GM12878 (cell line): ENCODE measurements around the gene PXT1.
"Not testable (repeated sequence)": the region's sequence is repeated elsewhere in the genome, so short reads cannot be mapped to it uniquely, and the experiment has no call there.

ENCODE experiments used
- CBFB ChIP-seq: IDR thresholded peaks from 2 replicates; pipeline ENCODE4 v1.6.1; 2016; ENCODE audit warnings: antibody characterized with exemption, low read depth
- CHD4 ChIP-seq: fragments of 200-600 bp; sonication (generic); IDR thresholded peaks from 2 replicates; pipeline ENCODE4 v1.6.1; 2016; ENCODE audit warnings: mild to moderate bottlenecking
- EP300 ChIP-seq, 2 experiments: fragments of 150-350 bp in 1 of 2; IDR thresholded peaks; 2 replicates each; pipeline ENCODE4 v1.6.1; 2011 to 2012; ENCODE audit warnings: low read depth in 2 of 2, low read length in 2 of 2, borderline replicate concordance in 1 of 2, improper control_type of control experiment in 1 of 2, inconsistent platforms in 1 of 2; ENCODE audit not compliant: control insufficient read depth in 1 of 2
- ESRRA ChIP-seq: IDR thresholded peaks from 2 replicates; pipeline ENCODE4 v1.6.1; 2012; ENCODE audit warnings: mild to moderate bottlenecking, low read length, improper control_type of control experiment
- EZH2 ChIP-seq: IDR thresholded peaks from 2 replicates; pipeline ENCODE4 v1.6.1; 2012; ENCODE audit warnings: low read depth, mild to moderate bottlenecking, control low read depth, inconsistent platforms, low read length, borderline replicate concordance; ENCODE audit not compliant: control insufficient read depth
- PBX3 ChIP-seq: IDR thresholded peaks from 2 replicates; pipeline ENCODE4 v1.6.1; 2011; ENCODE audit warnings: mild to moderate bottlenecking, low read depth, low read length, moderate library complexity; ENCODE audit not compliant: insufficient replicate concordance
- RAD51 ChIP-seq: fragments of 450-650 bp; IDR thresholded peaks from 2 replicates; pipeline ENCODE4 v1.6.1; 2016; ENCODE audit warnings: moderate library complexity, mild to moderate bottlenecking, inconsistent platforms
- RFX5 ChIP-seq: IDR thresholded peaks from 2 replicates; pipeline ENCODE4 v1.6.1; 2011; ENCODE audit warnings: low read depth, low read length, improper control_type of control experiment
- SPI1 ChIP-seq: IDR thresholded peaks from 2 replicates; pipeline ENCODE4 v1.6.1; 2011; ENCODE audit warnings: low read depth, mild to moderate bottlenecking, low read length, moderate library complexity, borderline replicate concordance; ENCODE audit not compliant: insufficient read depth
- SRF ChIP-seq, 2 experiments: IDR thresholded peaks; 2 replicates each; pipeline ENCODE4 v1.6.1; 2011; ENCODE audit warnings: low read depth in 2 of 2, low read length in 2 of 2, mild to moderate bottlenecking in 1 of 2, moderate library complexity in 1 of 2
- SUZ12 ChIP-seq: fragments of 200-600 bp; sonication (generic); IDR thresholded peaks from one replicate; pipeline ENCODE4 v1.6.1; 2018; ENCODE audit warnings: antibody characterized with exemption, mild to moderate bottlenecking; ENCODE audit not compliant: unreplicated experiment
- YBX1 ChIP-seq: fragments of 450-650 bp; IDR thresholded peaks from 2 replicates; pipeline ENCODE4 v1.6.1; 2016; ENCODE audit warnings: antibody characterized with exemption
- TF ChIP-seq, protein P1 (sequence below): IDR thresholded peaks from 2 replicates; pipeline ENCODE4 v1.6.1; 2011; ENCODE audit warnings: borderline replicate concordance, low read depth, mild to moderate bottlenecking, moderate library complexity, low read length; ENCODE audit not compliant: insufficient read depth, poor library complexity, severe bottlenecking
- TF ChIP-seq, protein P2 (sequence below), 3 experiments: IDR thresholded peaks in 2 of 3; conservative IDR thresholded peaks in 1 of 3; 2 replicates each; pipeline ENCODE4 v1.5.1; 2011; ENCODE audit warnings: low read depth in 3 of 3, low read length in 3 of 3, mild to moderate bottlenecking in 3 of 3, control low read depth in 2 of 3, moderate library complexity in 2 of 3, inconsistent platforms in 1 of 3, mixed read lengths in 1 of 3; ENCODE audit not compliant: control insufficient read depth in 2 of 3, insufficient read depth in 1 of 3; ENCODE audit errors: extremely low read depth in 1 of 3

- not testable (repeated sequence) for TF ChIP-seq SUZ12; PBX3; RFX5; ESRRA; EZH2; EP300 (IDR thresholded peaks at IDR 0.05; ENCODE audit: borderline replicate concordance in 1 of 2, control insufficient read depth in 1 of 2, low read depth in 2 of 2, low read length in 2 of 2); CHD4; YBX1; RAD51; SRF (IDR thresholded peaks at IDR 0.05; ENCODE audit: low read depth in 2 of 2, low read length in 2 of 2); SPI1; CBFB
- TF ChIP-seq, protein P1, sequence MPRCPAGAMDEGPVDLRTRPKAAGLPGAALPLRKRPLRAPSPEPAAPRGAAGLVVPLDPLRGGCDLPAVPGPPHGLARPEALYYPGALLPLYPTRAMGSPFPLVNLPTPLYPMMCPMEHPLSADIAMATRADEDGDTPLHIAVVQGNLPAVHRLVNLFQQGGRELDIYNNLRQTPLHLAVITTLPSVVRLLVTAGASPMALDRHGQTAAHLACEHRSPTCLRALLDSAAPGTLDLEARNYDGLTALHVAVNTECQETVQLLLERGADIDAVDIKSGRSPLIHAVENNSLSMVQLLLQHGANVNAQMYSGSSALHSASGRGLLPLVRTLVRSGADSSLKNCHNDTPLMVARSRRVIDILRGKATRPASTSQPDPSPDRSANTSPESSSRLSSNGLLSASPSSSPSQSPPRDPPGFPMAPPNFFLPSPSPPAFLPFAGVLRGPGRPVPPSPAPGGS, result not testable (repeated sequence)
- TF ChIP-seq, protein P2, sequence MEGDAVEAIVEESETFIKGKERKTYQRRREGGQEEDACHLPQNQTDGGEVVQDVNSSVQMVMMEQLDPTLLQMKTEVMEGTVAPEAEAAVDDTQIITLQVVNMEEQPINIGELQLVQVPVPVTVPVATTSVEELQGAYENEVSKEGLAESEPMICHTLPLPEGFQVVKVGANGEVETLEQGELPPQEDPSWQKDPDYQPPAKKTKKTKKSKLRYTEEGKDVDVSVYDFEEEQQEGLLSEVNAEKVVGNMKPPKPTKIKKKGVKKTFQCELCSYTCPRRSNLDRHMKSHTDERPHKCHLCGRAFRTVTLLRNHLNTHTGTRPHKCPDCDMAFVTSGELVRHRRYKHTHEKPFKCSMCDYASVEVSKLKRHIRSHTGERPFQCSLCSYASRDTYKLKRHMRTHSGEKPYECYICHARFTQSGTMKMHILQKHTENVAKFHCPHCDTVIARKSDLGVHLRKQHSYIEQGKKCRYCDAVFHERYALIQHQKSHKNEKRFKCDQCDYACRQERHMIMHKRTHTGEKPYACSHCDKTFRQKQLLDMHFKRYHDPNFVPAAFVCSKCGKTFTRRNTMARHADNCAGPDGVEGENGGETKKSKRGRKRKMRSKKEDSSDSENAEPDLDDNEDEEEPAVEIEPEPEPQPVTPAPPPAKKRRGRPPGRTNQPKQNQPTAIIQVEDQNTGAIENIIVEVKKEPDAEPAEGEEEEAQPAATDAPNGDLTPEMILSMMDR (IDR thresholded peaks at IDR 0.05 in 2 of 3, conservative IDR thresholded peaks at IDR 0.05 in 1 of 3; ENCODE audit: control insufficient read depth in 2 of 3, extremely low read depth in 1 of 3, insufficient read depth in 1 of 3, low read depth in 3 of 3, low read length in 3 of 3), result not testable (repeated sequence)
Observed at GRCh38 chr6:36409718-36410117, 32.9 kb downstream of the PXT1 start.
